Ovary (tissue), 3 donors: ENCODE results near the gene RAP2A.

ENCODE experiments used
- EP300 ChIP-seq: sonication (generic); formaldehyde crosslinking; IDR thresholded peaks from one replicate; pipeline ENCODE4 v1.6.1; 2017; ENCODE audit warnings: antibody characterized with exemption
- POLR2A ChIP-seq: fragments of 450-650 bp; IDR thresholded peaks from one replicate; pipeline ENCODE4 v1.6.1; 2017; ENCODE audit warnings: antibody characterized with exemption, mild to moderate bottlenecking, moderate library complexity
- TF ChIP-seq, protein P1 (sequence below), 3 donors: fragments of 450-650 bp in 2 of 3; fragments of 200-600 bp in 1 of 3; IDR thresholded peaks; one replicate each; pipeline versions ENCODE4 v1.5.1 to v1.8.0; 2016 to 2022; ENCODE audit warnings: antibody characterized with exemption in 3 of 3, mild to moderate bottlenecking in 1 of 3
- donor health status: DM: no; HTN: no; CAD: no.

DNA sequence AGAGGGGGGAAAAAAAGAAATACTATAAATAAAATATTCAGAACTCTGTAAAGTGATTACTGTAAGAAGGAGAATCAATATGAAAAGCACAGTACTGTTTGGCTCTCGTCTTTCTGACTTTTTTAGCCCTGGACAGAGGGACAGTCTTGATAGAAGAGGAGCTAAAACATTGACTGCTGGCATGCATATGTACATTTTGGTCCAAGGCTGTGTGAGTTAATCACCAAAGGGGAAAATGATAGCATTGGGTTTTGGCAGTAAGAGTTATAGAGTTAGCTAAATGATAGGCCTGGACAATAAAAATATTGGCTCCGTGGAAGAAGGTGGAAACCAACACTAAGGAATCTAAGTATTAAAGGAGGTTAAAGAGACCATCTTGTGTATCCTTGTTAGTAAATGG is 50.3 kb downstream of the RAP2A start:
- TF ChIP-seq, protein P1, sequence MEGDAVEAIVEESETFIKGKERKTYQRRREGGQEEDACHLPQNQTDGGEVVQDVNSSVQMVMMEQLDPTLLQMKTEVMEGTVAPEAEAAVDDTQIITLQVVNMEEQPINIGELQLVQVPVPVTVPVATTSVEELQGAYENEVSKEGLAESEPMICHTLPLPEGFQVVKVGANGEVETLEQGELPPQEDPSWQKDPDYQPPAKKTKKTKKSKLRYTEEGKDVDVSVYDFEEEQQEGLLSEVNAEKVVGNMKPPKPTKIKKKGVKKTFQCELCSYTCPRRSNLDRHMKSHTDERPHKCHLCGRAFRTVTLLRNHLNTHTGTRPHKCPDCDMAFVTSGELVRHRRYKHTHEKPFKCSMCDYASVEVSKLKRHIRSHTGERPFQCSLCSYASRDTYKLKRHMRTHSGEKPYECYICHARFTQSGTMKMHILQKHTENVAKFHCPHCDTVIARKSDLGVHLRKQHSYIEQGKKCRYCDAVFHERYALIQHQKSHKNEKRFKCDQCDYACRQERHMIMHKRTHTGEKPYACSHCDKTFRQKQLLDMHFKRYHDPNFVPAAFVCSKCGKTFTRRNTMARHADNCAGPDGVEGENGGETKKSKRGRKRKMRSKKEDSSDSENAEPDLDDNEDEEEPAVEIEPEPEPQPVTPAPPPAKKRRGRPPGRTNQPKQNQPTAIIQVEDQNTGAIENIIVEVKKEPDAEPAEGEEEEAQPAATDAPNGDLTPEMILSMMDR (IDR thresholded peaks at IDR 0.05): no peak
- no peak for TF ChIP-seq EP300
- no peak for TF ChIP-seq POLR2A
